ENCODE results near the gene SNRPA1. TPM values are rescaled to one million over a fixed set of nuclear protein-coding genes. Genes with fewer than 3 reads are reported as not detected.

Gene SNRPA1
- total RNA-seq (2022; extraction: Qiagen RNA extraction) = 113 to 135 TPM (median 119 TPM) in 5 replicates

GRCh38 chr15:101294731-101295606 lies at the start of gene SNRPA1:
Gene SNRPA1 (minus strand): TSS chr15:101295248. CDS start chr15:101295178, 70 bp downstream.

GRCh38 chr15:101277038-101277822 lies 17.8 kb downstream of the SNRPA1 start, which contains the start of gene SELENOS:
Gene SELENOS (minus strand): TSS chr15:101277485. CDS start chr15:101277417, 68 bp downstream.

GRCh38 chr15:101251830-101252820 lies 42.9 kb downstream of the SNRPA1 start, which contains the start of gene CHSY1:
Gene CHSY1 (minus strand): TSS chr15:101252048. CDS start chr15:101251456, 592 bp downstream.

Other genes with a start within 250 kb of the SNRPA1 start
- 25.8 to 34.2 TPM (median 31.5 TPM) in 5 replicates for gene CHSY1, start 43.2 kb downstream of the SNRPA1 start, total RNA-seq (2022; extraction: Qiagen RNA extraction)
- gene SELENOS, start 17.8 kb downstream of the SNRPA1 start, total RNA-seq (2022; extraction: Qiagen RNA extraction) = 153 to 186 TPM (median 163 TPM) in 5 replicates
- gene PCSK6, start 194.5 kb upstream of the SNRPA1 start, total RNA-seq (2022; extraction: Qiagen RNA extraction) = 10.4 to 15.6 TPM (median 13.9 TPM) in 5 replicates